ENCODE measurements around the gene NSMCE1.

The NSMCE1 gene

DNA sequence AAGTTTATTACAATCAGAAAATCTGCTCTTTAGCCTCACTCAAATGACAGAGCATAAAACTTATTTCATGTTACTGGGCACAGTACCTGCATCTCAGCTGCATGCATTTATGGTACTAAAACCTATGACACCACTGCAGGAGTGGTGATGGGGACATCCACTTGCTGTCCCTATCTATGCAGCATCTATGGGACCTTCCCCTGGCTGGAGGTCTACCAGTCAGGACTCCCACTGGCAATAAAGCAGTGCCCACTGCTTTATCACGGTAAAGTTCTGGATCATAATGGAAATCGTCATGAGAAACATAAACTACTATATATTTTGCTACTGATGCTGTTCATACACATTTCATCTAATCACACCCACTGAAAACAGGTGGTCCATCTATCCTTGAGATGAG, 26.2 kb downstream of the NSMCE1 start:
- DNase-seq, result no peak

DNA sequence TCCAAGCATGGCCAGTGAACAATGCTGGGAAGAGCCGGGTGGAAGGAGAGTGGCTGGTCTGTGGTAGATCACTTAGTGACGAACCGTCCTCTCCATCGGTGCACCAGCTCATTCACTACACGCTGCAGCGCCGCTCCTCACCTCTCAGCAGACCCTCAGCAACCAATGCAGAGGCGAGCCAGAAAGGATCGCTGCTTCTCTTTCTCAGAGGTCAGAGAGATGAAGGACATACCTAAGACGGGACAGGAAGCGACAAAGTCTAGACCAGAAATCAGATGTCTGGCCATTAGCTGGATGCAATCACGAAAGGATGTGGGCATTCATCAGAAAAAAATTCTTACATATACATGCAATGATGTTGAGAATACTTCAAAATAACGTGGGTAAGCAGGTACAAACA, 26.9 kb downstream of the NSMCE1 start:
- DNase-seq, result peak; percentile 5 to 14

DNA sequence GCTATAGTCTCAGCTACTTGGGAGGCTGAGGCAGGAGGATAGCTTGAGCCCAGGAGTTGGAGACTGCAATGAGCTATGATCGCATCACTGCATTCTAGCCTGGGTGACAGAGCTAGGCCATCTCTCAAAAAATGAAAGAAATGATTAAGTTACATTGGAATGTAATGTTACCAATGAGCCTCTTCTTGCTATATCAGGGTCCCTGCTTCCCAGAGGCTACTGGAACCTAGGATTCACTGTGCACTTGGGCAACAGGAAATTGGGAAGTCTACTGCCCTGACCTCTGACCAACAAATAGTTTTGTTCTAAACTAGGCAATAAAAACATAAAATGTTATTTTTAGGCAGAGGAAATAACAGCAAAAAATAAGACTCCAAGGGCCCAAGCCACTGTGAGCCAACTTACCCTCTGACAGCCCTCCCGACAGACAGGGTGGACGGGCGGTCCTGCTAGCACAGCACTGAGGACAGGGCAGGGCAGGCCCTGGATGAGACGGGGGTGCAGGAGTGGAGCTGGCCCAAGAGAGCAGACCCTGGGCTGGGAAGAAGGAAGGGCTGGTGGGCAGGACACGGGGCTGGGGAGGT, 27.5 kb downstream of the NSMCE1 start:
- peak; percentile 9 to 14 for DNase-seq

DNA sequence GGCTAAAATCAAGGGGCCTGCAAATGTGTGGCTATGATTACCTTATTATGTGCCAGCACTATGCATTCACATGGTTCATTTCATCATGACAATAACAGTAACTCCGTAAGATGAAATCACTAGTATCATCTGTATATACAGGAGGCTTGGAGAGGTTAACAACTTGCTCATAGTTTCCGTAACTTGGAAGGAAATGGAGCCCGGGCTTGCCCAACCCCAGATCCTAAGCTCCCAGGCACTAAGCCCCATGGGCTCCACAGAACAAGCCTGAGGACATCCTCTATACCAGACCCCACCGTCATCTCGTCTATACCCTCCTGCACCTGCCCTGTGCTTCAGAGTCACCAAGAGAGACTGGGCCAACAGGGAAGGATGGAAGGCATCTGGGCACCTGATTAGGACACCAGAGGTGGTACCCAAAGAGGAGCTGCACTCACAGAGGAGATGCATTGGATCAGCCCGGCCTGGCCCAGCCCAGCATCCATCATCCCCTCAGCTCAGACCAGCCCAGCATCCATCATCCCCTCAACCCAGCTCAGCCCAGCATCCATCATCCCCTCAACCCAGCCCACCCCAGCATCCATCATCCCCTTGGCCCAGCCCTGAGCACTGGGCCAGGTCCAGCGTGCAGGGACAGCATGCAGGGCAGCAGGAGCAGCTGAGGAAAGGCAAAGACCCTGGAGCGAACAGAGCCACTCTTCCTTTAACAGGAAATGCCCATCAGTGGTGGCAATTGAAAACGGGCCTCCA, 28.5 kb downstream of the NSMCE1 start:
- peak in 1 of 2 experiments; percentile 18 for DNase-seq

DNA sequence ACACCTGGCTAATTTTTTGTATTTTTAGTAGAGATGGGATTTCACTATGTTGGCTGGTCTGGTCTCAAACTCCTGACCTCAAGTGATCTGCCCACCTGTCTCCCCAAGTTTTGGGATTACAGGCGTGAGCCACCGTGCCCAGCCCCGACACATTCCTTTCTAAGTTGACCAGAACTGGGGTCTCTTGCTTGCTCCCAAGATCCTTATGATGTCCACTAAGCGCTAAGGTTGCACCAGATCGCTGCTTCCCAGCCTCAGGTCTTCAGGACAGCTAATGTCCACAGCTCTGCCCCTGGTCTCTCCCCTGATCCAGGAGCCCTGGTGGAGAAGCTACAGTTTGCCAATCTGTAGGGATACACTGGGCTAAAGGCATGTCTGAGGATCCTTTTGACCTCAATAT, 29.5 kb downstream of the NSMCE1 start:
- no peak for DNase-seq

DNA sequence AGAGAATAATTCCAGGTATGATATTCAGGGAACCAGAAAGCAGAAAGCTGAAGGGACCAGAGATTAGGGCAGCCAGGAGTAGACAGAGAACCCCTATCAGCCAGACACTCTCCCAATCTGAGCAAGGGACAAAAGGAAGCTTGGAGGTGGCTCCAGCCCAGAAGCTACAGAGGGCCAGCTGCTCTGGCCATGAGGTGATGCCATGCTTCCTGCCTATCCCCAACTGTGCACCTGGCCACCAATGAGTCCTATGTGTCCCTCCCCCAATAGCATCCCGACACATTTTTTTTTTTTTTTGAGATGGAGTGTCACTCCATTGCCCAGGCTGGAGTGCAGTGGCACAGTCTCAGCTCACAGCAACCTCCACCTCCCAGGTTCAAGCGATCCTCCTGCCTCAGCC, 30.0 kb downstream of the NSMCE1 start:
- DNase-seq, result no peak

DNA sequence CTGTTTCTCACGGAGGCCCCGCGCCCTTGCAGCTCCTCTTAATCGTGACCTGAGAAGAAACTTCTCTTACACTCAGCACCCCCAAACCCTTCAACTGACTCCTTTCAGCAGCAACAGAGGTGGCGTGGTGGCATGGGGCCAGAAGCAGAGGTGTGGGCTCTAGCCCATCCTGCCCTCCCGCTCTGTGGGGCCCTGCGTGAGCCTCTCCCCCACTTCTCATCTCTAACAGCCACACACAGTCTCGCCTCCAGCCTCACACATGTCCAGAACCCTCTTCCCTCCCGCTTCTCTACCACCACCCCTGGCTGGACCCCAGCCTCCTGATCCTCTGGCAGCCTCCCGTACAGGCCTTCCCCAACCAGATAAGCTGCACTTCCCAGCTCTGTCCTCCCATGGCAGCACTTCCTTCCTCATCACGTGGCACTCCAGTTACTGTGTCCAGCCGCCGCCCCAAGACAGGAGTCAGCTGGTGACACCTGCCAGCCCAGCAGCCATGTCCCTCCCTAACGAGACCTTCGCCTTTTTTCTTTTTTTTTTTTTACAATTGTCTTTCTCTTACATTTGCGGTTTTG, 30.5 kb downstream of the NSMCE1 start:
- peak in 1 of 2 experiments; percentile 78 for DNase-seq

DNA sequence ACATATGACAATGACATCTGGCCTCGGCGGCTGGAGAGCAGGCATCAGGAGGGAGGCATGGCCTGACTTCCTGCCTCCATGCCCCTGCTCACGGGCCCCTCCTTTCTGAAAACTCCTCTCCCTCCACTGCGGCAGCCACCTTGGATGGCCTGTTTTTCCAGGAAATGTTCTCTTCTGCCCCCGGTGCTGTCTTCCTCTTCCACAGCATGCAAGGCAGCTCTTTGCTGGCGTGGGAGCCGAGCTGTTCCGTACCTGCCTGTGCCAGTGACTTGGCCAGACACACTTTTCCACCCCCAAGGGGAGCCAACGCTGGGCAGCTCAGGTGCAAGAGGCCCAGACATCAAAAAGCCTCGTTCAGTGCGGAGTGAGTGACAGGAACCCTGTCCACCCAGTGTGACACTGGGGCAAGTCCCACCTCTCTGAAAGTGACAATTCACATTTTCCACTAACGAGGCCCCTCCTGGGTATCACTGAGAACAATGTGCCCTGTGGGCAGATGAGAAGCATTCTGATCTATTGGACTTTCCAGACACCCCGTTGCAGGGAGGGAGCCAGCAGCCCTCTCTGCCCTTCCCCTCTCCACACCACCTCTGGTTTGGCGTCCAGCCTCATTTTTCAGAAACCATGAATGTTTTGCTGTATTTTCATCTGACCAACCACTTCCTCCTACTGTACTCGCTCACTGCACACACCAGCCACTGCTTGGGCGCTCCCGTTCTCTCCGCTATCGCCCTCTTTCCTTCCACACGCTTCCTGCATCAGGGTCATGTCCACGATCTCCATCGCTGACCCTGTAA, 31.2 kb downstream of the NSMCE1 start:
- peak; percentile 85 to 88 for DNase-seq

DNA sequence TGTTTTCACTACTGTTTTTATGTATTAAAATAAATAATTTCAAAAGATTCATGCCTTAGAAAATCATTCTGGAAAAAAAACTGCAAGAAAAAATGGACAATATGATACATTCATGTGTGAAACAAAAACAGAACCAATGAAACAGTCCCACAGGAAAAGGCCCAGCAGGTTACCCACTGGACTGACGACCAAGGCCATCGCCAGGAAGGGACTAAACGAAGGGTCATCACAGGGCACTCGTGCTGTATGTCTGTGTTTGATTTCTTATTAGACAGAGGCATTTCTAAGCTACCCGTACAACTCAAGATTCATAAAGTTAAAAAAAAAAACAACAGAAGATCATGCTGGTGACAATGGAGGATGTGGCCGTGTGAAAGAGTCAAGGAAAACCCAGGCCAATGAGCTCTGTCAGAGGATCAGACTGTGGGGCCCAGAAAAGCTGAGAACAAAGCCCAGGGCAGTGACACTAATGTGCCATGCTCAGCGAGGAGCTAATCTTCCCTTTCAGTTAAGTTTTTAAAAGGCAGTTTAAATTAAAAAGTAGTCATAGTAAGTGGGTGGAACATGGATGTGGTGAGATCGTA, 31.8 kb downstream of the NSMCE1 start:
- no peak for DNase-seq

DNA sequence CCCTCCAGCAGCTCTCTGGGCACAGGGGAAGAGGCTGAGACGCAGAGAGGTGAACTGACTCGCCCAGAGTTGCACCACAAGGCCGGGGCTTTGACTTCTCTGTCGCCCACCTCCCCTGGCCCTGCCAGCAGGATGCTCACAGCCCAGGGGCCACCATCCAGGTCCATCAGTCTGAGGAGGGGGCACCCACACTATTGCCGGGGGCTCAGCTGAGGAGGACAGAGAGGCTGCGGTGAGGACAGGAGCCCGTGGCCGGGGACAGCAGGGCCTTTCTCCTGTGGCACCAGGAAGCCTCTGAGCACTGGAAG, 32.7 kb downstream of the NSMCE1 start:
- no peak for DNase-seq

DNA sequence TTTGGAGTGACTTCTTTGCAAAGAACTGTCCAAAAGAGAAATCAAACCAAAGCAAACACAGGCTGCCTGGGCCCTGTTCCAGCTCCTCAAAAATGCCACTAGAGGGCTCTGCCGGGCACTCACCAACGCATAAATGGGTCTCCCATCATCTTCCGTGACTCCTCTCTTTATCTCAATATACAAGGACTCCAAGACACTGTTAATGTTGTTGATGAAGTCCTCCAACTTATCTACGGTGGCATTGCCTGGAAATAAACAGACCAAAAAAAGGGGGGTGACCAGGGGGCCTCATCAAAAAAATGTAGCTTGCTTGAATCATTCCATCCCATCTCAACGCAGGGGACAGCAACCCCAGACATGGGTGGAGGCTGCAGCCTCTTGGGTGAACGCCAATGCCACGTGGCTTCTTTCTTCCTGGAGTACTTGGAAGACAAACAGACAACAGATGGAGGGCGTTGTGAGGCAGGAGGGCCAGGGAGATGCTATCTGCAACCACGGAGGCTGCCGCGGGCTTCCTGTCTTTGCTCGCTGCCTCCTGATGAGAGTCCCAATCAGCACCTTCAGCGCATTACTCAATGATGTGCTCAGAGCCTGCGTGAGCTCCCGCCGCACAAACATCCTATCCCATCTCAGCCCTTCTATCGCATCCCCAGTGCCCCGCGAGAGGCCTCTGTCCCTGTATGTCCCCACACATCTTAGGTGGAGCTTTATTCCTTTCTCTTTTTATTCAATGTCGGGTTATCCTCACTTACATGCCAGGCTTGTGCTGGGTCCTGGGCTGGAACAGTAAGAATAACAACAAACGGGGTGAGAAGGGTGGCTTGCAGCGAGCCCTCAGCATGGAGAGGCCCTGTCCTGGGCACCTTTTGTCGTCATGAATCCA, 33.3 kb downstream of the NSMCE1 start:
- DNase-seq, result peak; percentile 82 to 86

DNA sequence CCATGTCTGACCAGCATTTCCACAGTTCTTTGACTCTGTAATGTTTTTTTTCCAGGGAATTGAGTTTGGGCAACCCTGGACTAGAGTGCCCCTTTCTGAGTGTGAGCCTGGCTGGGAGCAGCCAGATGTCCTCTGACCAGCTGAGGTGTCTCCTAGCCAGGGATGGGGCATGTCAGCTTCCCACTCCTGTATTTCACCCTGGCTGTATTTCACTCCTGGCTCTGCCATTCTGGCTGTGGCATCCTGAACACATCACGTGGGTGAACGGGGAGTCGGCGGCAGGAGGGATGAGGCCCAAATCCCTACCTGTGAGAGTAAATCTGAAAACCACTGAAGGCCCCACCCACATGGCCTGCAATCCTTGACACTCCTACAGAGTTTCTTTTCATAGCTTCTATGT, 34.0 kb downstream of the NSMCE1 start:
- no peak for DNase-seq

DNA sequence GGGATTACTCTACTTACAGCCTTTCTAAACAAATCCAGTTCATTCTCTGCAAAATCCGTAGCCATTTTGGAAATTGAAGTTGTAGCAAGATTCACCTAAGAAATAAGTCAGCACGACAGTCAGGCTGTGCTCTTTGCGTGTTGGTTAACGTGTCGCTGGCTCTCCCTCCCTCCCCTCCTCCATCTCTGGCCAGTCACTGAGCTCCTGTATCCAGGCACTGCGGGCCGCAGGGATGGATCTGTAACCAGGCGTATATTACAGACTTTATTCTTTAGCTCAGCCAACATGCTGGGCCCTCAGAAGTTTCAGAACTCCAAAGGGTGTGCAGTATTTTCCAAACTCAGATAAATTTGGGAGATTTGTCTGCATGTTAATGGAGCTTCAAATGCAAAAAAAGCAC, 34.4 kb downstream of the NSMCE1 start:
- DNase-seq, result no peak

DNA sequence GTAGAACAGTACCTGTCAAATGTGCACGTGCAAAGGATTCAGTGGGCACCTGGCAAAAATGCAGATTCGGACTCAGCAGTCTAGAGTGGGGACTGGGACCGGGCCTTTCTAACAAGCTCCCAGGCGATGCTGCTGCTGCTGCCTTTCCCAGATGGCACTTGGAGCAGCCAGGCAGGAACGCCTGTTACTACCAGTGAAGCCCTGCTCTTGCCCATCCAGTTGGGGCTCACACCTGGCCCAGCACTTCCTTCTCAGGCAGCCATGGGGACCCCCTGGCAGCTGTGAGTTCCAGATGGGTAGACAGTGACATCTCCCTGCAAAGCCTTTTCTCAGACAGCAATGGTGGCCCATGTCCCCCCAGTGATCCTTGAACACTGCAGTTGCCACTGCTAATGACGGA, 34.8 kb downstream of the NSMCE1 start:
- no peak for DNase-seq

DNA sequence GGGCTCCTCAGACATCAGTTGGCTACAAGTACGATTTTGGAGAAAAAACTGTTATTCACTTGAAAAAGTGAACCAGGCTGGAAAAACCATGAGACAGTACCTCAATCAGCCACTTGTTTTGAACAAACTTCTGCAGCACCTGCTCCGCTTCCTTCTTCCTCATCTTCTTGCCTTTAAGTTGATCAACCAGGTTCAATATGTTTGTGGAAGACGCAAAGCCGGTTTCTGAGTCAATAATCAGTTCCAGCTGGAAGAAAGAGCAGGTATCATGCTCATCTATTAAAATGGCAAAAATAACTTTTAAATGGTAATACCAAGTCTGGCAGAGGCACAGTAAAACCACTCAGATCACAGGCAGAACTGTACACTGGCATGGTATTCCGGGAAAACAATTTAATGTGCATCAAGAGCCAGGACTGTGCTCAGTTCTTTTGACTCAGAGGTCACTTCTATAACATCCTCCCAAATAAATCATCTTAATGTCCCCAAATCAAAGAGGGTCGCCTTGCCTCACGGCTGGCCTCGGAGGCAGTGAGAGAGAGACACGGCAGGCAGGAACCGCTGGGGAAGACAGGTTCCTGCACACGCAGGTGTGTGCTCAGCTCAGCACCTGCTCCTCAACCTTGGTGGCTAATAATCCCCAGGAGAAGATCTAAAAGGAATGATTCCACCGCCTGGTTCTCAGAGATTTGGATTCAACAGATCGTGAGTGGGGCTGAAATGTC, 35.5 kb downstream of the NSMCE1 start:
- no peak for DNase-seq

DNA sequence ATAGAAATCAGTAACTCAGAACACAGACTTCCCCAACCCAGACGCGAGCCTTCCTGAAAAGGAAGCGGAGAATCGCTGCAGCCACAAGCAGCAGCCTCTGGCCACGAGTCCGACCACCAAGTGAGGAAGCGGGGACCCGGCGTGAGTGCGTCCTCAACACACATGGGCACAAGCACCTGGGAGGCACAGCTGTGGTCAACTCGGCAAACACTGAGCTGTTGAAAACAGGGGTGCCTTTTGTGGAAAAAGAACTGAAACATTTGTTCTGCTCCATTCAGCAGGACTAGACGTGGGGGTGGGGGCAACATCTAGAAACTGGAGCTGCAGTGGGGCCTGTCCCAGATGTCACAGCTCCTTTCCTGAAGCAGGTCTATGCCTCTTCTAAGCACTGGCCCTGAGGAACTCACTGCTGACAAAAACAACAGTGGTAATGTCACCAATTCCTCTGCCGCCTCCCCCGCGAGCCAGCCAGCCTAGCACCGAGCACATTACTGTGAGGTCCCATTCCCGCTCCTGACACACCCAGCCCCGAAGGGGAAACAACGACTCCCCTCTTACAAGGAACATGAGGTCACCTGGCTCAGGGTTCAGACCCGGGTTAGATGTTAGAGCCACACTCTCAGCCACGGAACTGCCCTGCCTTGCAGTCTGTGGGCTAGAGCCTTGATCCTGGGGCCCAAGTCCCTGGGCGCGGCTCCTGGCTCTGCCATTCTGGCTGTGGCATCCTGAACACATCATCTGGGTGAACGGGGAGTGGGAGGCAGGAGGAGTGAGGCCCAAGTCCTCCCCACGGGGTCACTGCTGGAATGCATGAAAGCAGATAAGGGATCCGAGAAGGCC, 36.3 kb downstream of the NSMCE1 start:
- peak; percentile 64 to 70 for DNase-seq

DNA sequence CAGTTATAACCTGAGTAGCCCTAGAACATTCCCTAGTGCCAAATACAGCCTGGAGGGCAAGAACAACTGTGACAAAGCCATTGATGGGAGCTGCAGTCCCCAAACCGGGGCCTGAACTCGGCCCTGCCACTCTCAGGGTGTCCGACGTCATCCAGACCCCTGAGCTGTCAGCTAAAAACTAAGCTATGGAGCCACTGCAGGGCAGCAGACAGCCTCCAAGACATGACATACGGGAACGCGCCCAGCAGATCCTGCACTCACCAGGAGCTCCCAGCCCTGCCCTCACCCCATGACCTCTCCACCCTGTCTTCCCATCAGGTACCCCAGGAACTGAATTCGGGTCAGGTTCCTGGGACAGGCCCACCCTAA, 36.9 kb downstream of the NSMCE1 start:
- no peak for DNase-seq

DNA sequence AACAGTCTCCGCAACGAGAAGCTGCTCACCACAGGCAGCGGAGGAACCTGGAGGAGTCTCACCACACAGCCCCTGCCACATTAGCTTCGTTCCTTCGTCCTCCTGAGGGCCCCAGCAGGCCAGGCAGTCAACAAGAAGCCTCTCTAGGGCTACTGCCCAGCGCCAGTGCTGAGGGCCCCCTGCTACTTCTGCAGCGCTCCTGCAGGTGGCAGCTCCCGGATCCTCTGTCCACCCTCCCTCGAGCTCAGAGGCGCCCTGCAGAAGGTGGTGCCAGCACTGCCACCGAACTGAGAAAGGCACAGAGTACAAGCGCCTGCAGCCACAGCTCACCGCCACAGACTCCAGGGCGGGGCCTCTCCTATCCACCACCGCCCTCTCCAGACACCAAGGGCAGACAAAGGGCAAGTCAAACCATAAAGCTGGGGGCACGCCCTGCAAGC, 38.0 kb downstream of the NSMCE1 start:
- peak; percentile 74 to 78 for DNase-seq

DNA sequence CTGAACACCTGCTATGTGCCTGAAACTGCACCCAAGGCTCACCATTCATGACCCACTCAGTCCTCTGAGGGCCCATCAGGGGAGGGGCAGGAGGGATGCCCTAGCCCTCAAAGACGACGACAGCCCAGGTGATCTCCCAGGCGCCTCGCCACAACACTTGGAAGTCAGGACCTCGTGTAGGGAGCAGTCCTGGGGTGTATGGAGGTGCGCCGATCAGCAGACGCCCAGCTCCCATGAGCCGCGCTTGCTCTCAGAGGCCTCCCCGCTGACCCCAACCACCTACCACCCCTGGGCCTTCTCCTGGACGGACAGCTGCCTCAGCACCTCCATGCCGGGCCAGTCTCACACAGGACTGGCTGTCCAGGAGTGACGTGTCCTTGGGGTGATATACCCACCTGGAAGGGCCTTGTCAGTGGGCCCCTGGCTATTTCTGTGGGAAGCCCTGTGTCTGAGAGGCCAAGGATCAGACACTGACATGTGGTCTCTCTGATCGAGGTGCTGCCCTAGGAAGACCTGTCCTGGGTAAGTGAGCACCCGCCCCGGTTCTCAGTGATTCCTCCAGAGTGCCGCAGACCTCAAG, 38.6 kb downstream of the NSMCE1 start:
- DNase-seq, result no peak
